ENCODE results near the gene GNAI2. TPM values are rescaled to one million over a fixed set of nuclear protein-coding genes. Genes with fewer than 3 reads are reported as not detected.
"Not testable (repeated sequence)": the region's sequence is repeated elsewhere in the genome, so short reads cannot be mapped to it uniquely, and the experiment has no call there.

The GNAI2 gene
- total RNA-seq, 1 donor: 596 TPM

DNA sequence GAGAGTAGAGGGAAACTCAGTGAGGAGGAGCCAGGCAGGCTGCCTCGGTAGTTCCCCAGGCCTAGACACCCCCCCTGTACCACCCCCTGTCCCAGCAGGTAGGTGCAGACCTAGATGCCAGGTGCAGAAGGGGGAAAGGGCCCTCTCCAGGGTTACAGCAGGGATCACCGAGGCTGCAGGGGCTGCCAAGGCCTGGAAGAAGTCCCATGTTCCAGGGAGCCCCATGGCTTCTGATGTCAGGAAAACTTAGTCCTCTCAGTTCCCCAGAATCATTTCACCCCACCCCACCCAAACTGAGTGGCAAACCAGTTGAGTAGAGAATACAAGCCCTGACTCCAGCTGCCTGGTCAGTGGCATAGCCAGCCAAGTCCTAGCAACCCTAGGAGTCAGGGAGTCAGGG is 25.5 kb downstream of the GNAI2 start:
- DNase-seq (ENCODE audit: low read depth in 2 of 3, low spot score in 2 of 3): no peak

- not testable (repeated sequence) for DNase-seq (ENCODE audit: low read depth in 2 of 3, low spot score in 2 of 3)
Measured at GRCh38 chr3:50262200-50262599, 26.2 kb downstream of the GNAI2 start.

DNA sequence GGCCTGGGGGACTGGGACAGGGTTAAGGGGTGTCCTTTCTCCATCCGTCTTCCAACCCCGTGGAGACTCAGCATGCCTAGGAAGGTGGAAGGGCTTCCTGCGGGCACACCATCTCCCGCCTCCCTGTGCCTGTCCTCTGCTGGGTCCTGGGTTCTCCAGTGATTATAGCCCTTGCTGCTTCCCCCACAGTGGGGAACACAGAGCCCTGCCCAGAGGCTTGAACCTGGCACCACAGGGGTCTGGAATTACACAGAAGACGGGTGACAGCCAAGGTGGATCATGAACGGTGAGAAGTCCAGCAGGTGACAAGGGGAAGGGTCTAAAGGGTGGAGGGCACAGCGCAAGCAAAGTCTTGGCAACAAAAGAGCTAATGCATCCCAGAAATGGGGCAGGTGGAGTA is 26.8 kb downstream of the GNAI2 start:
- no peak for DNase-seq (ENCODE audit: low read depth in 2 of 3, low spot score in 2 of 3)

- no peak for DNase-seq (ENCODE audit: low read depth in 2 of 3, low spot score in 2 of 3)
Measured at GRCh38 chr3:50263478-50264382, 27.7 kb downstream of the GNAI2 start.

DNA sequence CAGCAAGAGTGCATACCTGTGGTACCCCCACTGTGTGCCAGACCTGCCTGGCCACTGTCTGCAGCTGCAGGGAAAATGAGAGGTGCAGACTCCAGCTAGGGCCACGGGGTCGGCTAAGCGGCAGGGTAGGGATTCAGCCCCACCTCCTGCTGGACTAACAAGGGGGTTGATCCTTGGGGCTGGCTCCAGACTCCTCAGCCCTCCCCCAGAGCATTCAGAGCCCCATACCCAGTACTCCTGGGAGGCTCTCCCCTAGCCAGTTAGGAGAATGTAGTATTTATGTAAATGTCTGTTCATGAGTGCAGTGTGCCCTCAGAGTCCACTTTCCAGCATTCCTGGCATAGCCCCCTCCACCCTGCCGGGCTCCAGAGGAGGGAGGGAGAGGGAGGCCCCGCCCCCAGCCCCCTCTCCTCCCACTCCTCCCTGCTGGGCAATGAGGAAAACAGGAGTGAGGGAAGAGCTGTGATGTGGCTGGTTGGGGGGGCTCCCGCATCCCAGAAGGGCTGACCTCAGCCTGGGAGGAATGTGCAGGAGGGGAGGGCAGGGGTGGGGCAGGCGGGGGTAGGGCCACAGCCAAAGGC is 28.5 kb downstream of the GNAI2 start:
- DNase-seq (ENCODE audit: low read depth in 2 of 3, low spot score in 2 of 3): no peak

DNA sequence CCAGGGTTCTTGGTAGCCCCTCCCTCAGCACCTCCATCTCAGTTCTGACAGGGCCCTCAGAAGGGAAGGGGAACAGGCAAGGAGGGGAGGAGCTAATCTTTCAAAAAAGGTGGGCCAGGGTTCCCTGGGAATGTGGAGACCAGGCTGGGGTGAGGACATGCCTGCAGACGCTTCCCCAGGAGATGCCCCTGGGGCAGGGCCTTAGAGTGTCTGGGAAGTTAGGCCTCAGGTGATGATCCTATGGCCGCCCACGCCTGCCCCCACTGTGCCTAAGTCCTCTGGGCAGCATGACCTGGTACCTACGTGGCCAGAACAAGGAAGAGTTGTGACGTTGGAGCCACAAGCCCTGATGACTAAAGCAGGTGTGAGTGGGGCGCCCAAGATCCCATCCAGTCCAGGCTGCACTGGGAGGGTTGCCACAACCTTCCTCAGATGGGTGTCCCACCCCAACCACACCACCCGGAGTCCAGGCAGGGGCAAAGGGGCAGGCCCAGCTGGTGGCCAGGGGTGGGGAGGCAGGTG is 29.0 kb downstream of the GNAI2 start:
- no peak for DNase-seq (ENCODE audit: low read depth in 2 of 3, low spot score in 2 of 3)

- DNase-seq (ENCODE audit: low read depth in 2 of 3, low spot score in 2 of 3): no peak
Measured at GRCh38 chr3:50265571-50265970, 29.6 kb downstream of the GNAI2 start.

DNA sequence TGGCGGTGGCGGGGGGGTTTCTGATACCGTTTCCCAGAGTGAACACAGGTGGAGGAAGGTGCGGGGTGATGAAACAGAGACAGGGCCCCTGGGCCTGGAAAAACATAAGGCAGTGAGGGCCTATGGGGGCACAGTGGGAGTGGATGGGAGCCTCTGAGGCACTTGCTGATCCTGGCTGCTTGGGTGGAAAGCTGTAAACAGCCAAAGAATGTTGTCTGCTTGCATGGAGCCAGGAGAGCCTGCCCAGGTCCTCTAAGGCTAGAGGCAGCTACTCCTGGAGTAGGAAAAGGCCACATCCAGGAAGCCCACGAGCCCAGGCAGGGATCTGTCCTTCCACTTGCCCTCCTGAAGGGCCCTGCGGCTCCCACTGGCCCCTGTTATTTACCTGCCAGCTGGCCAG is 30.0 kb downstream of the GNAI2 start:
- DNase-seq (ENCODE audit: low read depth in 2 of 3, low spot score in 2 of 3): no peak

GRCh38 chr3:50266836-50267235 is 30.8 kb downstream of the GNAI2 start:
- no peak for DNase-seq (ENCODE audit: low read depth in 2 of 3, low spot score in 2 of 3)

GRCh38 chr3:50267280-50267913 is 31.4 kb downstream of the GNAI2 start:
- no peak for DNase-seq (ENCODE audit: low read depth in 2 of 3, low spot score in 2 of 3)

- no peak for DNase-seq (ENCODE audit: low read depth in 2 of 3, low spot score in 2 of 3)
Measured at GRCh38 chr3:50268276-50268675, 32.3 kb downstream of the GNAI2 start.

DNA sequence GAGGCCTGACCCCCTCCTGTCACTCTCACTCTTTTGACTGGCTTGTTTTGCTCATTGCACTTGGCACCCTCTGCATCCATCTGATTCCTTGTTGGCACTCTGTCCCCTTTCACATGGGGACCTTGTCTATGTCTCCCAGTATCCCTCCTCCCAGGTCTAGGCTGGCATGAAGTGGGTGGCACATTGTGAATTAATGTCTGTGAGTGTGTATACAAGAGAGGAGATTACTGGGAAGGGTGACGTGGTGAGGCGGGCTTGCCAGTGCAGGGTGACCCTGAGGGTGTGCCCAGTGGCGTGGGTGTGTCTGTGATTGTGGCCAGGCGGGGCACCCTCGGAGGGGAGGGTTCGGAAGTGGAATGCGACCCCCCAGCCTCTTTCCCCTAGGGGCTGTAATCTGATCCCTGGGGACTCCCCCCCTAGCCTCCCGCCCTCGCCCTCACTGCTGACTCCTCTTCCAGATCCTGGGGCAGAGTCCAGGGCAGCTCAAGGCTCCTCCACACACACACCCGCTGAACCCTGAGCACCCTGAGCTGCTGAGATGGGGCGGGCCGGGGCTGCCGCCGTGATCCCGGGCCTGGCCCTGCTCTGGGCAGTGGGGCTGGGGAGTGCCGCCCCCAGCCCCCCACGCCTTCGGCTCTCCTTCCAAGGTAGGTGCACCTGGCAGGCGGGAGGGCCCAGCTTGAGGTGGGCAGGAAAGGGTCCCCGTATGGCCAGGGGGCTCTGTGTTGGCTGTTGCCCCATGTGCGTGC is 32.9 kb downstream of the GNAI2 start, which contains the start of gene SEMA3B:
Gene SEMA3B, plus strand, starts transcription at position 445 of the 749 bp plus-strand sequence. Its CDS starts 94 bp downstream, at position 539.
- DNase-seq (ENCODE audit: low read depth in 2 of 3, low spot score in 2 of 3): no peak

GRCh38 chr3:50269460-50269859 is 33.5 kb downstream of the GNAI2 start:
- no peak for DNase-seq (ENCODE audit: low read depth in 2 of 3, low spot score in 2 of 3)

DNA sequence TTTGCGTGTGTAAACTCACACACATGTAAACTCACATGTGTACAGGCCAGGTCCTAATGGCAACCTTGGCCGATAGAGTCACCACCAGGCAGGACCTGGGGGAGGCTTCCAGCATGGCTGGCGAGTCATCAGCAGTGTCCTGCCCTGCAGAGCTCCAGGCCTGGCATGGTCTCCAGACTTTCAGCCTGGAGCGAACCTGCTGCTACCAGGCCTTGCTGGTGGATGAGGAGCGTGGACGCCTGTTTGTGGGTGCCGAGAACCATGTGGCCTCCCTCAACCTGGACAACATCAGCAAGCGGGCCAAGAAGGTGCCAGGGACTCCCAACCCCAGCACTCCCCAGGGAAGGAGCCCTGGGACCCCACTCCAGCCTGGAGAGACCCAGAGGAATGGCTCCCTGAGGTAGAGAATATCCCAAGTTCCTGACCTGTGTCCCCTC is 34.0 kb downstream of the GNAI2 start:
- DNase-seq (ENCODE audit: low read depth in 2 of 3, low spot score in 2 of 3): no peak

DNA sequence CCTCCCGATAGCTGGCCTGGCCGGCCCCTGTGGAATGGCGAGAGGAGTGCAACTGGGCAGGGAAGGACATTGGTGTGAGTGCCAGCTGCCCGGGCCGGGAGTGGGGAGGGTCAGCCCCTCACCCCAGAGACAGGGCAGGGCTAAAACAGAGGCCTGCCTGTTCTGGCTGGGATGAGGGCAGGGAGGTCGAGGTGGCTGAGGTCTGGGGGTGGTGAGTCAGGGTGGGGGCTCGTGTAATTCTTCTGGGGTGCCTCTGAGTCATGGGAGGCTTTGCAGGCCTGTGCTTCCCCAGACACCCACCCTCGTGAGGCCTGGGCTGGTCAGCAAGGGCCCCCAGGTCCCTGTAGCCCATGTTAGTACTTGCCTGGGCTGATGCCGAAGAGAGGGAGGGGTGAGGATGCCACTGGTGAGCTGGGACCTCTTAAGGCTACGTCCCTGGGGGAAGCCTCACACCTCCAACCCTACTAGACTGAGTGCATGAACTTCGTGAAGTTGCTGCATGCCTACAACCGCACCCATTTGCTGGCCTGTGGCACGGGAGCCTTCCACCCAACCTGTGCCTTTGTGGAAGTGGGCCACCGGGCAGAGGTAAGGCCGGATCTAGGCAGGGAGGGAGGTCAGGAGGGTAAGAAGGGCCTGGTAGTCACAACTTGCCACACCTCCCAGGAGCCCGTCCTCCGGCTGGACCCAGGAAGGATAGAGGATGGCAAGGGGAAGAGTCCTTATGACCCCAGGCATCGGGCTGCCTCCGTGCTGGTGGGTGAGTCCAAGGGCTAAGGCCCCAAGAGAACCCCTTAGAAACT is 34.6 kb downstream of the GNAI2 start:
- no peak for DNase-seq (ENCODE audit: low read depth in 2 of 3, low spot score in 2 of 3)

GRCh38 chr3:50271314-50271936 is 35.4 kb downstream of the GNAI2 start:
- no peak for DNase-seq (ENCODE audit: low read depth in 2 of 3, low spot score in 2 of 3)

GRCh38 chr3:50272538-50272910 is 36.5 kb downstream of the GNAI2 start:
- DNase-seq (ENCODE audit: low read depth in 2 of 3, low spot score in 2 of 3): not testable (repeated sequence)

DNA sequence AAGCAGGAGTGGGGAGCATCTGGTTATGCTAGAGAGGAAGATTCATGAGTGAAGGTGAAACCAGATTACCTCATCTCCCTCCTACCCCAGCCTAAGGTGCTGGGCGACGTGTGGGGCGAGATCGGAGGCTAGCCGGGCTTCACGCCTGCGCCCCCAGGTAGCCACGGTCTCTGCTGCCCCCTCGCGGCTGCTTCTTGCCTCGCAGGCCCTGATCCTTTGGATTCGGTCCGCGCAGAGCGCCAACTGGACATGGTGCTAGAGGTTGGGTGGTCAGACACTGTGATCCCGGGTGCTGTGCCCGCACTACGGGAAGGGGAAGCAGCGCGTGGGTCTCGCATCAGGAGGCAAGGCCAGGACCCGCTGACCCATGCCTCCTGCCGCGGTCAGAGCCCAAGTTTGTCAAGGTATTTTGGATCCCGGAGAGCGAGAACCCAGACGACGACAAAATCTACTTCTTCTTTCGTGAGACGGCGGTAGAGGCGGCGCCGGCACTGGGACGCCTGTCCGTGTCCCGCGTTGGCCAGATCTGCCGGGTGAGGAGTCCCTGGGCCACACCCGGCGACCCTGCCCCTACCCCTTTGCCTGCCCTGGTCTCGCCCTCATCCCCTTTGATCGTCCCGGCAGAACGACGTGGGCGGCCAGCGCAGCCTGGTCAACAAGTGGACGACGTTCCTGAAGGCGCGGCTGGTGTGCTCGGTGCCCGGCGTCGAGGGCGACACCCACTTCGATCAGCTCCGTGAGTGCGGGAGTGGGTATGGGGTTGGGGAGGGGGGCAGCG is 37.1 kb downstream of the GNAI2 start:
- DNase-seq (ENCODE audit: low read depth in 2 of 3, low spot score in 2 of 3): peak; percentile 74 to 82 (median 79)

GRCh38 chr3:50273689-50274065 is 37.7 kb downstream of the GNAI2 start:
- DNase-seq (ENCODE audit: low read depth in 2 of 3, low spot score in 2 of 3): no peak
